Measurements from ENCODE around the gene CDH23. TPM values are rescaled to one million over a fixed set of nuclear protein-coding genes. Genes with fewer than 3 reads are reported as not detected.

CDH23 gene
- total and polyA plus RNA-seq, 10 of the 15 experiments (the other 5 are each of a cell fraction or from before 2014, with no cell fraction given): 0.09 to 0.40 (median 0.15) TPM; not detected in 1

DNA sequence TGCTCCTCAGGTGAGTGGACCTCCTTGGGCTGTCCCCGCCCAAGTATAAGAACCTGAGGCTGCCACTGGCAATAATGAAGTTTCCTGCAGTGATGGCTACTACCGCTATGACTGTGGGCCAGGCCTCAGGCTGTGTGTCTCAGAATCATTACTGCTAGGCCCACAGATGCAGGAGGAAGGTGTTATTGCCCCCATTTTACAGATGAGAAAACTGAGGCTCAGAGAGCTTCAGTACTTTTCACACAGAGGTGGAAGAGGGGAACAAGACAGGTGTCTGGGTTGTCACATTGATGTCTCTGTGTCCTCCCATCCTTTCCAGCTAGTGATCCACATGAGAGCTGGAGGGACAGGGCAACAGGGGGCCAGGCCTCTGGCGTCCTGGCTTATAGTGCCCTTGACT, 155.2 kb downstream of the CDH23 start:
- ATAC-seq (no peak), DNase-seq (ENCODE audit: low read depth, low spot score) (no peak), FAIRE-seq (no peak)
- ChIA-PET POLR2A (no interaction called here), CTCF (interaction anchor here (4.0 kb wide), 1 partner anchor 18 kb away, joined by 12 read pairs; no protein-coding TSS in a partner anchor), SMC1A (ENCODE audit: uncharacterized antibody, unreplicated experiment) (no interaction called here), RAD21 (ENCODE audit: unreplicated experiment) (no interaction called here)
- H3K4me3 ChIP-seq: no peak overlapping the region
- no peaks in the 10 kb centered on the region for H3K27me3 ChIP-seq (replicated peaks in 1 of 2; ENCODE audit: control insufficient read depth in 2 of 2, insufficient read depth in 2 of 2, low read length in 1 of 2)
- no peaks in the 10 kb centered on the region for H4K20me1 ChIP-seq (ENCODE audit: control insufficient read depth, insufficient read depth)
- TF ChIP-seq REST (IDR thresholded peaks at IDR 0.05; ENCODE audit: low read depth, low read length): no peak
- no peak for TF ChIP-seq EZH2 (IDR thresholded peaks at IDR 0.05; ENCODE audit: borderline replicate concordance, control insufficient read depth, low read depth, low read length)
- no peak for TF ChIP-seq FOS (IDR thresholded peaks at IDR 0.05; ENCODE audit: borderline replicate concordance, extremely low read depth, insufficient read length)
- no peak for TF ChIP-seq ZSCAN29 (IDR thresholded peaks at IDR 0.05)
- no peak for TF ChIP-seq FOXK2 (IDR thresholded peaks at IDR 0.05)
- no peak for TF ChIP-seq NFXL1 (IDR thresholded peaks at IDR 0.05; ENCODE audit: borderline replicate concordance)
- no peak for TF ChIP-seq SRF (IDR thresholded peaks at IDR 0.05; ENCODE audit: low read depth in 2 of 2, low read length in 2 of 2)
- TF ChIP-seq, protein P1, sequence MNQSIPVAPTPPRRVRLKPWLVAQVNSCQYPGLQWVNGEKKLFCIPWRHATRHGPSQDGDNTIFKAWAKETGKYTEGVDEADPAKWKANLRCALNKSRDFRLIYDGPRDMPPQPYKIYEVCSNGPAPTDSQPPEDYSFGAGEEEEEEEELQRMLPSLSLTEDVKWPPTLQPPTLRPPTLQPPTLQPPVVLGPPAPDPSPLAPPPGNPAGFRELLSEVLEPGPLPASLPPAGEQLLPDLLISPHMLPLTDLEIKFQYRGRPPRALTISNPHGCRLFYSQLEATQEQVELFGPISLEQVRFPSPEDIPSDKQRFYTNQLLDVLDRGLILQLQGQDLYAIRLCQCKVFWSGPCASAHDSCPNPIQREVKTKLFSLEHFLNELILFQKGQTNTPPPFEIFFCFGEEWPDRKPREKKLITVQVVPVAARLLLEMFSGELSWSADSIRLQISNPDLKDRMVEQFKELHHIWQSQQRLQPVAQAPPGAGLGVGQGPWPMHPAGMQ (IDR thresholded peaks at IDR 0.05; ENCODE audit: borderline replicate concordance): no peak
- TF ChIP-seq GATAD2B (conservative IDR thresholded peaks at IDR 0.05; ENCODE audit: low read depth): no peak
- TF ChIP-seq, protein P2, sequence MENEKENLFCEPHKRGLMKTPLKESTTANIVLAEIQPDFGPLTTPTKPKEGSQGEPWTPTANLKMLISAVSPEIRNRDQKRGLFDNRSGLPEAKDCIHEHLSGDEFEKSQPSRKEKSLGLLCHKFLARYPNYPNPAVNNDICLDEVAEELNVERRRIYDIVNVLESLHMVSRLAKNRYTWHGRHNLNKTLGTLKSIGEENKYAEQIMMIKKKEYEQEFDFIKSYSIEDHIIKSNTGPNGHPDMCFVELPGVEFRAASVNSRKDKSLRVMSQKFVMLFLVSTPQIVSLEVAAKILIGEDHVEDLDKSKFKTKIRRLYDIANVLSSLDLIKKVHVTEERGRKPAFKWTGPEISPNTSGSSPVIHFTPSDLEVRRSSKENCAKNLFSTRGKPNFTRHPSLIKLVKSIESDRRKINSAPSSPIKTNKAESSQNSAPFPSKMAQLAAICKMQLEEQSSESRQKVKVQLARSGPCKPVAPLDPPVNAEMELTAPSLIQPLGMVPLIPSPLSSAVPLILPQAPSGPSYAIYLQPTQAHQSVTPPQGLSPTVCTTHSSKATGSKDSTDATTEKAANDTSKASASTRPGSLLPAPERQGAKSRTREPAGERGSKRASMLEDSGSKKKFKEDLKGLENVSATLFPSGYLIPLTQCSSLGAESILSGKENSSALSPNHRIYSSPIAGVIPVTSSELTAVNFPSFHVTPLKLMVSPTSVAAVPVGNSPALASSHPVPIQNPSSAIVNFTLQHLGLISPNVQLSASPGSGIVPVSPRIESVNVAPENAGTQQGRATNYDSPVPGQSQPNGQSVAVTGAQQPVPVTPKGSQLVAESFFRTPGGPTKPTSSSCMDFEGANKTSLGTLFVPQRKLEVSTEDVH (IDR thresholded peaks at IDR 0.05; ENCODE audit: low read depth, partially characterized antibody): no peak
- H3K36me3 ChIP-seq (ENCODE audit: control insufficient read depth in 2 of 2, insufficient read depth in 2 of 2, low read length in 1 of 2): no peaks in the 10 kb centered on the region
- H3K4me1 ChIP-seq (ENCODE audit: control insufficient read depth, insufficient read depth, low read length): no peaks in the 10 kb centered on the region
- H3K9me3 ChIP-seq (replicated peaks; ENCODE audit: control insufficient read depth, insufficient read depth, low read length): no peaks in the 10 kb centered on the region
- no peak overlapping the region for H2AFZ ChIP-seq (ENCODE audit: control insufficient read depth, low read depth, low read length)
- BruUV-seq (replicated peaks): no TSS peak
- H3K27ac ChIP-seq (ENCODE audit: control insufficient read depth, insufficient read depth): no peak overlapping the region
- no peaks in the 10 kb centered on the region for H3K79me2 ChIP-seq (ENCODE audit: control insufficient read depth, insufficient read depth, low read length)
- no peak overlapping the region for H3K4me2 ChIP-seq (ENCODE audit: control insufficient read depth, insufficient read depth)
- no peak overlapping the region for H3K9ac ChIP-seq (ENCODE audit: control insufficient read depth, insufficient read depth, low read length)
- in situ Hi-C loops (cut with MboI): no loop called here
- WGBS (ENCODE audit: insufficient coverage, insufficient replicate concordance, low lambda C conversion rate, missing lambda C conversion rate): 31% methylated on average over 3 of the region's 3 CpGs
- intact Hi-C loops (cut with micrococcal nuclease; ENCODE audit: unreplicated experiment): no loop called here

Data from GM12878 (cell line).